GM18508 (cell line): ENCODE measurements around the gene COG8.
"Not testable (repeated sequence)": the region's sequence is repeated elsewhere in the genome, so short reads cannot be mapped to it uniquely, and the experiment has no call there.

Experiments
- ATAC-seq: cut with Tn5 transposase; IDR thresholded peaks from one replicate; pipeline ENCODE4 v1.9.1; 2021; ENCODE audit warnings: moderate number of reproducible peaks; ENCODE audit not compliant: insufficient read depth, unreplicated experiment

Gene COG8

GRCh38 chr16:69298261-69298660 is 41.1 kb downstream of the COG8 start:
- no peak for ATAC-seq

GRCh38 chr16:69296771-69297170 is 42.6 kb downstream of the COG8 start:
- not testable (repeated sequence) for ATAC-seq

GRCh38 chr16:69294051-69294450 is 45.3 kb downstream of the COG8 start:
- no peak for ATAC-seq

GRCh38 chr16:69293401-69293800 is 46.0 kb downstream of the COG8 start:
- no peak for ATAC-seq

GRCh38 chr16:69291657-69292056 is 47.7 kb downstream of the COG8 start:
- not testable (repeated sequence) for ATAC-seq

- ATAC-seq, result no peak
Measured at GRCh38 chr16:69286941-69287713, 52.2 kb downstream of the COG8 start.

- no peak for ATAC-seq
Measured at GRCh38 chr16:69285240-69285639, 54.1 kb downstream of the COG8 start.

GRCh38 chr16:69283851-69284250 is 55.5 kb downstream of the COG8 start:
- no peak for ATAC-seq

GRCh38 chr16:69277413-69277812 is 62.0 kb downstream of the COG8 start:
- no peak for ATAC-seq
